HepG2 (cell line): ENCODE data around the gene CES2. TPM values are rescaled to one million over a fixed set of nuclear protein-coding genes. Genes with fewer than 3 reads are reported as not detected.

Source experiments
- GTF3A ChIP-seq: sonication (generic); formaldehyde crosslinking; conservative IDR thresholded peaks from 2 replicates; pipeline ENCODE4 v1.4.0; 2020; ENCODE audit warnings: mild to moderate bottlenecking, missing genetic modification reagents
- MLXIP ChIP-seq: sonication (generic); formaldehyde crosslinking; IDR thresholded peaks from 2 replicates; pipeline ENCODE4 v1.9.0; 2021; ENCODE audit warnings: missing genetic modification reagents, borderline replicate concordance
- NFIB ChIP-seq: sonication (generic); formaldehyde crosslinking; IDR thresholded peaks from 2 replicates; pipeline ENCODE4 v1.9.0; 2021; ENCODE audit warnings: missing genetic modification reagents, mild to moderate bottlenecking, borderline replicate concordance
- NFIC ChIP-seq: IDR thresholded peaks from 2 replicates; pipeline ENCODE4 v1.6.1; 2012; ENCODE audit warnings: mild to moderate bottlenecking, low read length, inconsistent platforms
- RBM22 ChIP-seq: fragments of 200-400 bp; formaldehyde crosslinking; optimal IDR thresholded peaks from 2 replicates; pipeline ENCODE3; 2017; ENCODE audit warnings: mild to moderate bottlenecking, low read length, moderate library complexity
- RFXAP ChIP-seq: sonication (generic); formaldehyde crosslinking; IDR thresholded peaks from 2 replicates; pipeline ENCODE4 v1.4.0; 2020; ENCODE audit warnings: missing genetic modification reagents, borderline replicate concordance
- SAFB2 ChIP-seq: sonication (generic); formaldehyde crosslinking; IDR thresholded peaks from 2 replicates; pipeline ENCODE4 v1.5.1; 2020; ENCODE audit warnings: missing genetic modification reagents, low read depth, mild to moderate bottlenecking, borderline replicate concordance
- SP2 ChIP-seq: sonication (generic); formaldehyde crosslinking; IDR thresholded peaks from 2 replicates; pipeline ENCODE4 v1.5.1; 2020; ENCODE audit warnings: mild to moderate bottlenecking, missing genetic modification reagents
- THYN1 ChIP-seq: sonication (generic); formaldehyde crosslinking; IDR thresholded peaks from 2 replicates; pipeline ENCODE4 v1.8.1; 2023; ENCODE audit warnings: low read depth, mild to moderate bottlenecking, moderate library complexity, missing genetic modification reagents, borderline replicate concordance
- TP53 ChIP-seq: sonication (generic); formaldehyde crosslinking; conservative IDR thresholded peaks from 2 replicates; pipeline ENCODE4 v1.4.0; 2020; ENCODE audit warnings: missing genetic modification reagents
- ZMYM2 ChIP-seq: sonication (generic); formaldehyde crosslinking; IDR thresholded peaks from 2 replicates; pipeline ENCODE4 v1.8.0; 2022; ENCODE audit warnings: mild to moderate bottlenecking, missing genetic modification reagents
- ZNF274 ChIP-seq: sonication (generic); formaldehyde crosslinking; IDR thresholded peaks from 2 replicates; pipeline ENCODE4 v1.5.1; 2020; ENCODE audit warnings: mild to moderate bottlenecking, missing genetic modification reagents
- ZNF510 ChIP-seq: sonication (generic); formaldehyde crosslinking; IDR thresholded peaks from 2 replicates; pipeline ENCODE4 v1.4.0; 2020; ENCODE audit warnings: low read depth, mild to moderate bottlenecking, missing genetic modification reagents
- ZNF543 ChIP-seq: sonication (generic); formaldehyde crosslinking; IDR thresholded peaks from 2 replicates; pipeline ENCODE4 v1.4.0; 2020; ENCODE audit warnings: mild to moderate bottlenecking, missing genetic modification reagents
- ZNF687 ChIP-seq: sonication (generic); formaldehyde crosslinking; IDR thresholded peaks from 2 replicates; pipeline ENCODE4 v1.5.1; 2020; ENCODE audit warnings: mild to moderate bottlenecking, missing genetic modification reagents, moderate library complexity
- ZNF777 ChIP-seq: sonication (generic); formaldehyde crosslinking; IDR thresholded peaks from 2 replicates; pipeline ENCODE4 v1.4.0; 2020; ENCODE audit warnings: missing genetic modification reagents
- polyA plus RNA-seq, 8 experiments: library from polyadenylated mRNA; depleted of rRNA in 3 of 8; stranded (reverse) in 7 of 8; unstranded in 1 of 8; fragments of >200 nt; fragmentation: Illumina TruSeq in 4 of 8; extraction: Trizol in 4 of 8; gene quantifications; 2 replicates each; pipeline versions ENCODE4 v1.2.1 to v1.2.3, GENCODE V29; 2011 to 2016; ENCODE audit warnings: low read depth in 4 of 8, missing spikeins in 1 of 8, mixed read lengths in 1 of 8; ENCODE audit not compliant: insufficient read depth in 1 of 8
- total RNA-seq, 5 experiments: library from RNA; depleted of rRNA; stranded (reverse); fragments of >200 nt; fragmentation: Illumina TruSeq; extraction: Trizol; gene quantifications; 2 replicates each; pipeline ENCODE4 v1.2.3, GENCODE V29; 2016; ENCODE audit warnings: low read depth in 1 of 5

The CES2 gene
- total and polyA plus RNA-seq, 2 of the 13 experiments (the other 11 are each of a cell fraction or from before 2014, with no cell fraction given): 50.6 to 63.8 TPM

GRCh38 chr16:66904846-66905632 is 30.3 kb upstream of the CES2 start (continued):
- TF ChIP-seq ZNF687: peak; percentile 66
- TF ChIP-seq SAFB2 (CRISPR knock-in tag): no peak
- 0 out of 2 replicates have a peak, but pooled peaks have one; percentile 16 for TF ChIP-seq NFIC
- 0 out of 2 replicates have a peak, but pooled peaks have one; percentile 52 for TF ChIP-seq TP53 (CRISPR knock-in tag)
- TF ChIP-seq GTF3A (CRISPR knock-in tag): no peak
- TF ChIP-seq ZMYM2 (CRISPR knock-in tag): 0 out of 2 replicates have a peak, but pooled peaks have one; percentile 51
- TF ChIP-seq THYN1 (CRISPR knock-in tag): no peak
- TF ChIP-seq MLXIP (CRISPR knock-in tag): 0 out of 2 replicates have a peak, but pooled peaks have one; percentile 49
- peak; percentile 79 for TF ChIP-seq ZNF274 (CRISPR knock-in tag)
- TF ChIP-seq RBM22: no peak
- TF ChIP-seq ZNF543 (CRISPR knock-in tag): no peak
- TF ChIP-seq NFIB (CRISPR knock-in tag): no peak
- TF ChIP-seq SP2 (CRISPR knock-in tag): peak; percentile 10; the same call in 1 of the 2 replicates
- peak; percentile 71 for TF ChIP-seq RFXAP (CRISPR knock-in tag)
- no peak for TF ChIP-seq ZNF510 (CRISPR knock-in tag)
- no peak for TF ChIP-seq ZNF777 (CRISPR knock-in tag)
